Measurements from ENCODE around the gene BLM. TPM values are rescaled to one million over a fixed set of nuclear protein-coding genes. Genes with fewer than 3 reads are reported as not detected.

The BLM gene
- total RNA-seq, 4 donors from 2014 or later: 1.7 to 13.2 (median 4.2) TPM

DNA sequence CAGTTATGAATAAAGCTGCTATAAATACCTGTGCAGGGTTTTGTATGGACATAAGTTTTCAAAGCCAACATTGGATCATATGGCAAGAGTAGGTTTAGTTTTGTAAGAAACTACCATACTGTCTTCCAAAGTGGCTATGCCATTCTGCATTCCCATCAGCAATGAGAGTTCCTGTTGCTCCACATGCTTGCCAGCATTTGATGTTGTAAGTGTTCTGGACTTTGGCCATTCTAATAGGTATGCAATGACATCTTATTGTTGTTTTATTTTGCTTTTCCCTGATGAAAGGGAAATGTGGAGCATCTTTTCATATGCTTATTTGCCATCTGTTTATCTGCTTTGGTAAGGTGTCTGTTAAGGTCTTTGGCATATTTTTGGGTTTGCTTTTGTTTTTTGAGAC lies 22.2 kb upstream of the BLM start:
- ATAC-seq (ENCODE audit: low FRiP score): no peak
- no peak for DNase-seq (ENCODE audit: low spot score)

DNA sequence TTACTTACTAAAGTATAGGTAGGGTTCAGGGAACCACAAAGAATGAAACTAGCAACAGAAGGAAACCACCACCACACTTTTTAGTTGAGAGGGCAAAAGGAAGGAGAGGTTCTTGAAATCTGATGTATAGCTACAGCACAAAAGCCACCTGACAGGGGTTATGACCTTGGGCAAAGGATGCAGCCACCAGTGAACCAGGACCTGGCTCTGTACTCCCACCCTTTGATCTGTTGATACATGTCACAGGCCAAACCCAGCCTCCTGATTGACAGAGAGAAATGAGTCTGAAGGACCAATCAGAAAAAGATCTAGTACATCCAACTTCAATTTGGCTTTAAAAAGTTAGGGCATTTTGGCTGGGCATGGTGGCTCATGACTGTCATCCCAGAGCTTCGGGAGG lies 20.0 kb upstream of the BLM start:
- no peak for ATAC-seq (ENCODE audit: low FRiP score)
- TF ChIP-seq, protein P1, sequence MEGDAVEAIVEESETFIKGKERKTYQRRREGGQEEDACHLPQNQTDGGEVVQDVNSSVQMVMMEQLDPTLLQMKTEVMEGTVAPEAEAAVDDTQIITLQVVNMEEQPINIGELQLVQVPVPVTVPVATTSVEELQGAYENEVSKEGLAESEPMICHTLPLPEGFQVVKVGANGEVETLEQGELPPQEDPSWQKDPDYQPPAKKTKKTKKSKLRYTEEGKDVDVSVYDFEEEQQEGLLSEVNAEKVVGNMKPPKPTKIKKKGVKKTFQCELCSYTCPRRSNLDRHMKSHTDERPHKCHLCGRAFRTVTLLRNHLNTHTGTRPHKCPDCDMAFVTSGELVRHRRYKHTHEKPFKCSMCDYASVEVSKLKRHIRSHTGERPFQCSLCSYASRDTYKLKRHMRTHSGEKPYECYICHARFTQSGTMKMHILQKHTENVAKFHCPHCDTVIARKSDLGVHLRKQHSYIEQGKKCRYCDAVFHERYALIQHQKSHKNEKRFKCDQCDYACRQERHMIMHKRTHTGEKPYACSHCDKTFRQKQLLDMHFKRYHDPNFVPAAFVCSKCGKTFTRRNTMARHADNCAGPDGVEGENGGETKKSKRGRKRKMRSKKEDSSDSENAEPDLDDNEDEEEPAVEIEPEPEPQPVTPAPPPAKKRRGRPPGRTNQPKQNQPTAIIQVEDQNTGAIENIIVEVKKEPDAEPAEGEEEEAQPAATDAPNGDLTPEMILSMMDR (IDR thresholded peaks at IDR 0.05): no peak
- no peak for DNase-seq (ENCODE audit: low spot score)

More for the DNA sequence above, 22.2 kb upstream of the BLM start:
- TF ChIP-seq, protein P1 (IDR thresholded peaks at IDR 0.05): no peak

DNA sequence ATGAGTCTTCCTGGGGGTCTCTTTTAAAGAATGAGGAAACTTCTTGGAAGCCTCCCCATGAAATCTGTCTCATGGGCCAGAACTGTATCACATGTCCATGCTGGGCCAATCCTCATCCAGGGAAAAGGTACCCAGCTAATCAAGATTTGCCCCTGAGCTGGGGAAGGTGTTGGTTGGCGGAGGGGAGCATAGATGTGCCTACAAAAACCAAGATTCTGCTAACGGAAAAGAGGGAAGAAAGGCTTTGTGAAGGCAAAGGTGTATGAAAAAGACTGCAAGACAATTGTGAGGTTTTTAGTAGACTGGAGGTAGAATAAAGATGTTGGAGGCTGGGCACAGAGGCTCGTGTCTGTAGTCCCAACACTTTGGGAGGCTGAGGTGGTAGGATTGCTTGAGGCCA lies 18.5 kb upstream of the BLM start:
- ATAC-seq (ENCODE audit: low FRiP score) (no peak), DNase-seq (ENCODE audit: low spot score) (no peak)
- TF ChIP-seq, protein P1 (IDR thresholded peaks at IDR 0.05): no peak

DNA sequence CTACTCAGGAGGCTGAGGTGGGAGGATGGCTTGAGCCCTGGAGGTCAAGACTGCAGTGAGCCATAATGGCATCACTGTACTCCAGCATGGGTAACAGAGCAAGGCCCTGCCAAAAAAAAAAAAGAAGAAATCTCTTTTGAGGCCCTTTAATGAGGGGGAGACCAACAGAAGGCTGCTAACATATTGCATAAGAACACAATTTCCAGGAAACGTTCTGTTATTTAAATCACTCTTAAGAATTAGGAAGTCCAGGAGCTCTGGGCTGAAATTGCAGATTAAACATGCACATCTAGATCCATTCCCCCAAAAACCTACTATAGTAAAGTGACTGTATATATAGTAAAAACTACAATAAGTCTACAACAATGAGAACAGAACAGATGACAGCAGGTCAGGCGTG lies 16.1 kb upstream of the BLM start:
- TF ChIP-seq, protein P1 (IDR thresholded peaks at IDR 0.05): no peak
- ATAC-seq (ENCODE audit: low FRiP score) (no peak), DNase-seq (ENCODE audit: low spot score) (no peak)

DNA sequence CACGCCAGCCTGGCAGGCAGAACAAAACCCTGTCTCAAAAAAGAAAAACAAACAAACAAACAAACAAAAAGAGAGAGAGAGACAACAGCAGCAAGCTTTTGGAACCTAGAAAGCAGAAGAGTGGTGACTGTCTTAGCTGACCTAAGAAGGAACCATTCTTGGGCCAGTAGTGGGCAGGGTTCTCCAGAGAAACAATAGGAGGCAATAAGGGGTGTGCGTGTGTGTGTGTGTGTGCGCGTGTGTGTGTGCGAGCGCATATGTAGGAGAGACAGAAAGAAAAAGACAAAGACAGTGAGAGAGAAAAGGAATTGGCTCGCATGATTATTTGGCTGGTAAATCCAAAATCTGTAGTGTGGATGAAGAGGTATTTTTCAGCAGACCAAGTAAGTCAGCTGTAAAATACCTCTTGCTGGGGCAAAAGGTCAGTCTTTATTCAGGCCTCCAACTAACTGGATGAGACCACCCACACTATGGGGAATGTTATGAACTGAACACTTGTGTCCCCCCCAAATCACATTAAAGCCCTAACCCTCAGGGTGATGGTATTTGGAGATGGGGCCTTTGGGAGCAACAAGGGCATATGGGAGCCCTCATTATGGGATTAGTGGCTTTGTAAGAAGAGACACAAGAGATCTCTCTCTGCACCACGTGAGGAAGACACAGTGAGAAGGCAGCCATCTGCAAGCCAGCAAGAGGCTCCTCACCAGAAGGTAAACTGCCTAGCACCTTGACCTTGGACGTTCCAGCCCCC lies 15.1 kb upstream of the BLM start:
- DNase-seq (ENCODE audit: low spot score) (no peak), ATAC-seq (ENCODE audit: low FRiP score) (no peak)
- TF ChIP-seq, protein P1 (IDR thresholded peaks at IDR 0.05): no peak

DNA sequence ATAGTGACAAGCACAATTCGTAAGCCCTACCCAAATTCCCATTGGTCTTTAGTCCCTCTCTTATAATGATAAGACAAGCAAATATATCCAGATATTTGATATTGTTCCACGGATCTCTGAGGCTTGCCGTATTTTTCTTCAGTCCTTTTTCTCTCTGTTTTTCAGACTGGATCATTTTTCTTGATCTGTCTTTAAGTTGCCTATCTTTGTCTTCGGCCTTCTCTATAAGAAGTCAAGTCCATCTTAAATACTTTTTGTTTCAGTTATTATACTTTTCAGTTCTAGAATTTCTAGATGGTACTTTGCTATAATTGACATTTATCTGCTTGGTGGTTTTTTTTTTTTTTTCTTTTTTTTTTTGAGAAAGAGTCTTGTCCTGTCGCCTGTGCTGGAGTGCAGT lies 13.7 kb upstream of the BLM start:
- DNase-seq (ENCODE audit: low spot score) (no peak), ATAC-seq (ENCODE audit: low FRiP score) (no peak)
- TF ChIP-seq, protein P1 (IDR thresholded peaks at IDR 0.05): no peak

DNA sequence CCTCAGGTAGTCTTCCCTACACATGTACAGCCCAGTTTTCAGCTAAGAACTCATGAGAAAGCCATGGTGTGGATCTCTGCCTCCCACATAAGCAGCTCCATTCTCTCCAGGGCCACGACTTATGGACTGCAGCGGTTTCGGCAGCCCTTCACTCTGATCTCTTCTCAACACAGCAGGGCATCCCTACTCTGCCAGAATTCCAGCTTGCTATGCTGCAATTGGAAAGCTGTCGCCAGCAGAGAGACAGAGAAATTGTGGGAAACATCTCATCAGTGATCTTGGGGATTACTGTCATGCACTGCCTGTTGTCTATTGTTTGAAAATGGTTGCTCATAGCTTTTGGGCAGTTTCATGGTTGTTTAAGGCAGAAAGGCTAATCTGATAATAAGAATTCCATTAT lies 11.9 kb upstream of the BLM start:
- TF ChIP-seq, protein P1 (IDR thresholded peaks at IDR 0.05): no peak
- DNase-seq (ENCODE audit: low spot score) (no peak), ATAC-seq (ENCODE audit: low FRiP score) (no peak)

Measured in omental fat pad (tissue), 4 donors.